IPS DF 19.7 (cell line): Measurements from ENCODE around the gene CFTR.
A peak's percentile ranks its signal among the peaks of the same experiment; 100 is the strongest.
"Not testable (repeated sequence)": the region's sequence is repeated elsewhere in the genome, so short reads cannot be mapped to it uniquely, and the experiment has no call there.

ENCODE experiments used
- DNase-seq: peaks from one replicate; pipeline ENCODE4 v3.0.0-alpha.2; 2013; ENCODE audit warnings: low read depth, low spot score

Gene CFTR

GRCh38 chr7:117686311-117686935, 206.6 kb downstream of the CFTR start:
- no peak for DNase-seq

GRCh38 chr7:117688126-117688525, 208.3 kb downstream of the CFTR start:
- DNase-seq, result no peak

- no peak for DNase-seq
Measured at GRCh38 chr7:117689406-117689805, 209.6 kb downstream of the CFTR start.

- DNase-seq, result no peak
Measured at GRCh38 chr7:117690147-117690546, 210.3 kb downstream of the CFTR start.

- no peak for DNase-seq
Measured at GRCh38 chr7:117692338-117692737, 212.5 kb downstream of the CFTR start.

- DNase-seq, result no peak
Measured at GRCh38 chr7:117698018-117698417, 218.2 kb downstream of the CFTR start.

- no peak for DNase-seq
Measured at GRCh38 chr7:117704063-117704462, 224.2 kb downstream of the CFTR start.

GRCh38 chr7:117705630-117706029, 225.8 kb downstream of the CFTR start:
- no peak for DNase-seq

GRCh38 chr7:117706210-117706609, 226.4 kb downstream of the CFTR start:
- DNase-seq, result no peak

GRCh38 chr7:117707080-117707479, 227.3 kb downstream of the CFTR start:
- DNase-seq, result no peak

- DNase-seq, result not testable (repeated sequence)
Measured at GRCh38 chr7:117708173-117708572, 228.3 kb downstream of the CFTR start.

GRCh38 chr7:117711556-117711955, 231.7 kb downstream of the CFTR start:
- DNase-seq, result no peak

GRCh38 chr7:117715784-117716445, 236.1 kb downstream of the CFTR start:
- DNase-seq, result peak; percentile 38

- no peak for DNase-seq
Measured at GRCh38 chr7:117716707-117717299, 237.0 kb downstream of the CFTR start.

- DNase-seq, result no peak
Measured at GRCh38 chr7:117717357-117717756, 237.5 kb downstream of the CFTR start.
